Upper lobe of left lung (tissue), 6 donors: Measurements from ENCODE around the gene WNT9B. TPM values are rescaled to one million over a fixed set of nuclear protein-coding genes. Genes with fewer than 3 reads are reported as not detected.
A peak's percentile ranks its signal among the peaks of the same experiment; 100 is the strongest.

Experiments
- ATAC-seq, 2 donors: fragments of 200-7000 bp; cut with Tn5 transposase; one replicate each; pipeline ENCODE4 v1.9.1; 2022; ENCODE audit warnings: mild to moderate bottlenecking in 2 of 2, moderate library complexity in 2 of 2; ENCODE audit not compliant: low FRiP score in 2 of 2
- DNase-seq, 2 donors: peaks; one replicate each; pipeline ENCODE4 v3.0.0-alpha.2; 2019 to 2020
- H3K27ac ChIP-seq, 4 donors: fragments of 200-600 bp; sonication (generic); one replicate each; pipeline ENCODE4 v1.5.1; 2016 to 2019
- H3K27me3 ChIP-seq, 4 donors: fragments of 200-600 bp; sonication (generic); one replicate each; pipeline ENCODE4 v1.5.1; 2017 to 2019
- H3K36me3 ChIP-seq, 4 donors: fragments of 200-600 bp; sonication (generic); one replicate each; pipeline ENCODE4 v1.5.1; 2016 to 2019
- H3K4me1 ChIP-seq, 4 donors: fragments of 200-600 bp; sonication (generic); one replicate each; pipeline ENCODE4 v1.5.1; 2018 to 2019
- H3K4me3 ChIP-seq, 4 donors: fragments of 200-600 bp; sonication (generic); one replicate each; pipeline ENCODE4 v1.5.1; 2017 to 2019; ENCODE audit warnings: mild to moderate bottlenecking in 2 of 4, moderate library complexity in 1 of 4
- H3K9me3 ChIP-seq, 4 donors: fragments of 200-600 bp; sonication (generic); one replicate each; pipeline ENCODE4 v1.5.1; 2018 to 2019
- CTCF ChIP-seq, 6 experiments: fragments of 450-650 bp in 4 of 6; fragments of 200-600 bp in 2 of 6; sonication (generic) in 2 of 6; IDR thresholded peaks; one replicate each; pipeline ENCODE4 v1.5.1; 2016 to 2019; ENCODE audit warnings: antibody characterized with exemption in 6 of 6
- EP300 ChIP-seq, 4 donors: sonication (generic); formaldehyde crosslinking; IDR thresholded peaks; one replicate each; pipeline ENCODE4 v1.5.1; 2017; ENCODE audit warnings: antibody characterized with exemption in 4 of 4, control low read depth in 2 of 4
- POLR2A ChIP-seq, 4 donors: fragments of 450-650 bp; IDR thresholded peaks; one replicate each; pipeline ENCODE4 v1.5.1; 2016 to 2017; ENCODE audit warnings: antibody characterized with exemption in 4 of 4, mild to moderate bottlenecking in 2 of 4
- POLR2AphosphoS5 ChIP-seq, 2 donors: sonication (generic); formaldehyde crosslinking; IDR thresholded peaks; one replicate each; pipeline ENCODE4 v1.5.1; 2017; ENCODE audit warnings: antibody characterized with exemption in 2 of 2
- WGBS, 2 donors: methylation state at CpG; one replicate each; pipeline ENCODE4 v1.1.5; 2017 to 2018; 5-methylcytosine and 5-hydroxymethylcytosine counted together
- total RNA-seq, 6 donors: library from RNA; depleted of rRNA in 4 of 6; stranded (reverse); fragments of >200 nt in 4 of 6; gene quantifications; one replicate each; pipeline versions ENCODE4 v1.1.0 to v1.2.1, GENCODE V29; 2016 to 2021
- donor health status: DM: no; HTN: no; CAD: no; lungs with moderate emphysema.
- donor health status: DM: no; HTN: yes; CAD: no; lungs with severe emphysema.

The WNT9B gene
- total RNA-seq, 6 donors from 2014 or later: 0.26 to 8.3 (median 1.8) TPM; not detected in 3

GRCh38 chr17:46822388-46822921 is 28.9 kb upstream of the WNT9B start:
- Histone ChIP-seq H3K27ac (no peak overlapping the region), H3K27me3 (peaks cover 4 to 51% (median 32%) of the 10 kb centered on the region in 4 donors), H3K36me3 (no peaks in the 10 kb centered on the region), H3K9me3 (no peaks in the 10 kb centered on the region), H3K4me3 (no peak overlapping the region), H3K4me1 (peaks cover 21 to 29% (median 25%) of the 10 kb centered on the region in 4 donors)
- DNase-seq (peak; percentile 35 to 93), ATAC-seq (no peak)
- 9 to 21% methylated on average over 6 to 33 of the region's 35 CpGs for WGBS, 2 donors
- TF ChIP-seq POLR2AphosphoS5 (IDR thresholded peaks at IDR 0.05) (no peak), EP300 (IDR thresholded peaks at IDR 0.05) (no peak), POLR2A (IDR thresholded peaks at IDR 0.05) (no peak), CTCF (IDR thresholded peaks at IDR 0.05) (peak; percentile 32 to 70 (median 56))

- no peak overlapping the region for H3K4me3 ChIP-seq
- no peaks in the 10 kb centered on the region for H3K36me3 ChIP-seq
- peaks cover 1 to 41% (median 22%) of the 10 kb centered on the region in 4 donors for H3K27me3 ChIP-seq
- H3K4me1 ChIP-seq: peaks cover 15 to 20% (median 16%) of the 10 kb centered on the region in 4 donors
- DNase-seq: no peak
- WGBS, 2 donors: 64 to 78% methylated on average over 8 of the region's 8 CpGs
- TF ChIP-seq EP300 (IDR thresholded peaks at IDR 0.05) (no peak), POLR2AphosphoS5 (IDR thresholded peaks at IDR 0.05) (no peak), CTCF (IDR thresholded peaks at IDR 0.05) (no peak), POLR2A (IDR thresholded peaks at IDR 0.05) (no peak)
- H3K9me3 ChIP-seq: no peaks in the 10 kb centered on the region
- H3K27ac ChIP-seq: no peak overlapping the region
- ATAC-seq: no peak
Measured at GRCh38 chr17:46823657-46824056, 27.7 kb upstream of the WNT9B start.

GRCh38 chr17:46826116-46826515 is 25.3 kb upstream of the WNT9B start:
- ATAC-seq (peak in 1 of 2 donors; percentile 6), DNase-seq (peak in 1 of 2 donors; percentile 22)
- Histone ChIP-seq H3K4me3 (no peak overlapping the region), H3K4me1 (peaks cover 0 to 3% (median 0%) of the 10 kb centered on the region in 4 donors), H3K27ac (no peak overlapping the region), H3K27me3 (peaks cover 0 to 16% (median 6%) of the 10 kb centered on the region in 4 donors), H3K9me3 (no peaks in the 10 kb centered on the region), H3K36me3 (no peaks in the 10 kb centered on the region)
- no peak for TF ChIP-seq CTCF (IDR thresholded peaks at IDR 0.05)
- no peak for TF ChIP-seq POLR2AphosphoS5 (IDR thresholded peaks at IDR 0.05)
- no peak for TF ChIP-seq POLR2A (IDR thresholded peaks at IDR 0.05)
- no peak for TF ChIP-seq EP300 (IDR thresholded peaks at IDR 0.05)
- WGBS, 2 donors: 17 to 67% methylated on average over 1 of the region's 1 CpG

- Histone ChIP-seq H3K9me3 (no peaks in the 10 kb centered on the region), H3K4me1 (no peaks in the 10 kb centered on the region), H3K4me3 (no peak overlapping the region), H3K36me3 (no peaks in the 10 kb centered on the region), H3K27ac (no peak overlapping the region), H3K27me3 (peaks cover 0 to 5% (median 2%) of the 10 kb centered on the region in 4 donors)
- ATAC-seq (no peak), DNase-seq (no peak)
- WGBS, 2 donors: 84 to 97% methylated on average over 2 of the region's 2 CpGs
- no peak for TF ChIP-seq EP300 (IDR thresholded peaks at IDR 0.05)
- TF ChIP-seq POLR2AphosphoS5 (IDR thresholded peaks at IDR 0.05): no peak
- no peak for TF ChIP-seq CTCF (IDR thresholded peaks at IDR 0.05)
- no peak for TF ChIP-seq POLR2A (IDR thresholded peaks at IDR 0.05)
Measured at GRCh38 chr17:46827274-46827673, 24.1 kb upstream of the WNT9B start.
